ENCODE results near the gene ACSF3.

DNA sequence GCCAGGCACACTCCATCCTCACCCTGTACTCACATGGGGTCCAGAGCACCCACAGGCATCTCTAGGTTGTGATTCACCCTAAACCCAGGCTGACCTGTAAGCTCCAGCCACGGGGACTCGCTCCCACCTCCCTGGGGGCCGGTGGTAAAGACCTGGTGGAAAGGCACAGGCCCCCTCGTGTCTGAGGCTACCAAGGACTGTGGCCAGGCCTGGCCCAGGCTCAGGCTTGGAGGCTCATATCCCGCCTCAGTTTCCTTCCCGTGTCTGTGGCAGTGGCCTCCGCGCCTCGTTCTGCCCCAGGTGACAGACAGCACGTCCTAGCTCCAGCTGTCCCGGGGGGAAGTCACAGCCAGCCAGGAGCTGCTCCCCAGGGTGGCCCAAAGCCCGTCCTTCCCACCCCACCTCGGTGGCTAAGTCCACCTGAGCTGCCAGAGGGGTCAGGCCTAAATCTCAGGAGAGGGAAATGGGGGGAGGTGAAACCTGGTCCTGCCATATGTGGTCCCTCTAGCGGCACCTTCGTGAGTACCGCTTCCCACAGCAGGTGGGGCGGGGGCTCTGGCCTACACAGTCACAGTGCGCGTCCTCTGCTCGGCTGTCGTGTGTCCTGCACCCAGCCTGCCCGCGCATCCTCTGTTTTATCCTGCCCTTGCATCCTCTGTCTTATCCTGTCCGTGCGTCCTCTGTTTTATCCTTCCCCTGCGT is 90.5 kb downstream of the ACSF3 start:
- TF ChIP-seq, protein P1, sequence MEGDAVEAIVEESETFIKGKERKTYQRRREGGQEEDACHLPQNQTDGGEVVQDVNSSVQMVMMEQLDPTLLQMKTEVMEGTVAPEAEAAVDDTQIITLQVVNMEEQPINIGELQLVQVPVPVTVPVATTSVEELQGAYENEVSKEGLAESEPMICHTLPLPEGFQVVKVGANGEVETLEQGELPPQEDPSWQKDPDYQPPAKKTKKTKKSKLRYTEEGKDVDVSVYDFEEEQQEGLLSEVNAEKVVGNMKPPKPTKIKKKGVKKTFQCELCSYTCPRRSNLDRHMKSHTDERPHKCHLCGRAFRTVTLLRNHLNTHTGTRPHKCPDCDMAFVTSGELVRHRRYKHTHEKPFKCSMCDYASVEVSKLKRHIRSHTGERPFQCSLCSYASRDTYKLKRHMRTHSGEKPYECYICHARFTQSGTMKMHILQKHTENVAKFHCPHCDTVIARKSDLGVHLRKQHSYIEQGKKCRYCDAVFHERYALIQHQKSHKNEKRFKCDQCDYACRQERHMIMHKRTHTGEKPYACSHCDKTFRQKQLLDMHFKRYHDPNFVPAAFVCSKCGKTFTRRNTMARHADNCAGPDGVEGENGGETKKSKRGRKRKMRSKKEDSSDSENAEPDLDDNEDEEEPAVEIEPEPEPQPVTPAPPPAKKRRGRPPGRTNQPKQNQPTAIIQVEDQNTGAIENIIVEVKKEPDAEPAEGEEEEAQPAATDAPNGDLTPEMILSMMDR (IDR thresholded peaks at IDR 0.05; ENCODE audit: low read depth, low read length, missing input control) = no peak
- TF ChIP-seq, protein P2, sequence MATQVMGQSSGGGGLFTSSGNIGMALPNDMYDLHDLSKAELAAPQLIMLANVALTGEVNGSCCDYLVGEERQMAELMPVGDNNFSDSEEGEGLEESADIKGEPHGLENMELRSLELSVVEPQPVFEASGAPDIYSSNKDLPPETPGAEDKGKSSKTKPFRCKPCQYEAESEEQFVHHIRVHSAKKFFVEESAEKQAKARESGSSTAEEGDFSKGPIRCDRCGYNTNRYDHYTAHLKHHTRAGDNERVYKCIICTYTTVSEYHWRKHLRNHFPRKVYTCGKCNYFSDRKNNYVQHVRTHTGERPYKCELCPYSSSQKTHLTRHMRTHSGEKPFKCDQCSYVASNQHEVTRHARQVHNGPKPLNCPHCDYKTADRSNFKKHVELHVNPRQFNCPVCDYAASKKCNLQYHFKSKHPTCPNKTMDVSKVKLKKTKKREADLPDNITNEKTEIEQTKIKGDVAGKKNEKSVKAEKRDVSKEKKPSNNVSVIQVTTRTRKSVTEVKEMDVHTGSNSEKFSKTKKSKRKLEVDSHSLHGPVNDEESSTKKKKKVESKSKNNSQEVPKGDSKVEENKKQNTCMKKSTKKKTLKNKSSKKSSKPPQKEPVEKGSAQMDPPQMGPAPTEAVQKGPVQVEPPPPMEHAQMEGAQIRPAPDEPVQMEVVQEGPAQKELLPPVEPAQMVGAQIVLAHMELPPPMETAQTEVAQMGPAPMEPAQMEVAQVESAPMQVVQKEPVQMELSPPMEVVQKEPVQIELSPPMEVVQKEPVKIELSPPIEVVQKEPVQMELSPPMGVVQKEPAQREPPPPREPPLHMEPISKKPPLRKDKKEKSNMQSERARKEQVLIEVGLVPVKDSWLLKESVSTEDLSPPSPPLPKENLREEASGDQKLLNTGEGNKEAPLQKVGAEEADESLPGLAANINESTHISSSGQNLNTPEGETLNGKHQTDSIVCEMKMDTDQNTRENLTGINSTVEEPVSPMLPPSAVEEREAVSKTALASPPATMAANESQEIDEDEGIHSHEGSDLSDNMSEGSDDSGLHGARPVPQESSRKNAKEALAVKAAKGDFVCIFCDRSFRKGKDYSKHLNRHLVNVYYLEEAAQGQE (IDR thresholded peaks at IDR 0.05) = no peak
- no peak for TF ChIP-seq EGR1 (IDR thresholded peaks at IDR 0.05; ENCODE audit: low read depth in 2 of 2)
- TF ChIP-seq, protein P3, sequence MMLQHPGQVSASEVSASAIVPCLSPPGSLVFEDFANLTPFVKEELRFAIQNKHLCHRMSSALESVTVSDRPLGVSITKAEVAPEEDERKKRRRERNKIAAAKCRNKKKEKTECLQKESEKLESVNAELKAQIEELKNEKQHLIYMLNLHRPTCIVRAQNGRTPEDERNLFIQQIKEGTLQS (IDR thresholded peaks at IDR 0.05) = no peak
- no peak for TF ChIP-seq RXRA (IDR thresholded peaks at IDR 0.05)
- no peak for TF ChIP-seq GABPA (IDR thresholded peaks at IDR 0.05 in 1 of 2, conservative IDR thresholded peaks at IDR 0.05 in 1 of 2)
- no peak for TF ChIP-seq FOXA1 (IDR thresholded peaks at IDR 0.05)
- TF ChIP-seq YY1 (IDR thresholded peaks at IDR 0.05) = no peak
- no peak for TF ChIP-seq TAF1 (conservative IDR thresholded peaks at IDR 0.05)
- TF ChIP-seq HNF4A (conservative IDR thresholded peaks at IDR 0.05) = no peak
- TF ChIP-seq, protein P4, sequence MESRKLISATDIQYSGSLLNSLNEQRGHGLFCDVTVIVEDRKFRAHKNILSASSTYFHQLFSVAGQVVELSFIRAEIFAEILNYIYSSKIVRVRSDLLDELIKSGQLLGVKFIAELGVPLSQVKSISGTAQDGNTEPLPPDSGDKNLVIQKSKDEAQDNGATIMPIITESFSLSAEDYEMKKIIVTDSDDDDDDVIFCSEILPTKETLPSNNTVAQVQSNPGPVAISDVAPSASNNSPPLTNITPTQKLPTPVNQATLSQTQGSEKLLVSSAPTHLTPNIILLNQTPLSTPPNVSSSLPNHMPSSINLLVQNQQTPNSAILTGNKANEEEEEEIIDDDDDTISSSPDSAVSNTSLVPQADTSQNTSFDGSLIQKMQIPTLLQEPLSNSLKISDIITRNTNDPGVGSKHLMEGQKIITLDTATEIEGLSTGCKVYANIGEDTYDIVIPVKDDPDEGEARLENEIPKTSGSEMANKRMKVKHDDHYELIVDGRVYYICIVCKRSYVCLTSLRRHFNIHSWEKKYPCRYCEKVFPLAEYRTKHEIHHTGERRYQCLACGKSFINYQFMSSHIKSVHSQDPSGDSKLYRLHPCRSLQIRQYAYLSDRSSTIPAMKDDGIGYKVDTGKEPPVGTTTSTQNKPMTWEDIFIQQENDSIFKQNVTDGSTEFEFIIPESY (IDR thresholded peaks at IDR 0.05) = no peak
